Measurements from ENCODE around the gene FBXO11. TPM values are rescaled to one million over a fixed set of nuclear protein-coding genes. Genes with fewer than 3 reads are reported as not detected.
A peak's percentile ranks its signal among the peaks of the same experiment; 100 is the strongest.

The FBXO11 gene
- total and polyA plus RNA-seq, 2 donors (not counting 1 experiment from before 2014, with no cell fraction given) = 37.7 to 81.6 TPM

GRCh38 chr2:47771211-47771610 lies 135.1 kb downstream of the FBXO11 start:
- Histone ChIP-seq H4K20me1 (ENCODE audit: control insufficient read depth, extremely low read depth, insufficient read depth, low read length) (no peaks in the 10 kb centered on the region), H3K27ac (ENCODE audit: insufficient read depth, low read length) (peak overlapping the region; percentile 54), H3K36me3 (ENCODE audit: control insufficient read depth, insufficient read depth, low read length) (no peaks in the 10 kb centered on the region), H3K9ac (ENCODE audit: insufficient read depth, low read length) (no peak overlapping the region), H3K4me3 (replicated peaks in 1 of 4; ENCODE audit: control extremely low read depth in 1 of 4, insufficient read depth in 1 of 4, low read depth in 3 of 4, low read length in 4 of 4) (no peak overlapping the region), H3K9me3 (ENCODE audit: control insufficient read depth, insufficient read depth, low read depth, low read length) (no peaks in the 10 kb centered on the region), H2AFZ (ENCODE audit: low read length) (peak overlapping the region; percentile 55), H3K4me1 (ENCODE audit: control insufficient read depth, extremely low read depth, insufficient read depth, low read length) (no peaks in the 10 kb centered on the region), H3K27me3 (ENCODE audit: control insufficient read depth, insufficient read depth, low read length) (no peaks in the 10 kb centered on the region), H3K79me2 (ENCODE audit: control insufficient read depth, insufficient read depth, low read length) (no peaks in the 10 kb centered on the region), H3K4me2 (ENCODE audit: extremely low read depth, insufficient read depth, low read length) (no peak overlapping the region)
- DNase-seq (ENCODE audit: low read depth in 2 of 2) = peak; percentile 96 to 98
- no peak for TF ChIP-seq EZH2 (IDR thresholded peaks at IDR 0.05; ENCODE audit: low read length, missing control alignments)
- no peak for TF ChIP-seq CTCF (conservative IDR thresholded peaks at IDR 0.05 in 1 of 2, IDR thresholded peaks at IDR 0.05 in 1 of 2; ENCODE audit: low read depth in 1 of 2, low read length in 2 of 2)

- no peaks in the 10 kb centered on the region for H4K20me1 ChIP-seq (ENCODE audit: control insufficient read depth, extremely low read depth, insufficient read depth, low read length)
- no peaks in the 10 kb centered on the region for H3K4me1 ChIP-seq (ENCODE audit: control insufficient read depth, extremely low read depth, insufficient read depth, low read length)
- no peak overlapping the region for H3K4me3 ChIP-seq (replicated peaks in 1 of 4; ENCODE audit: control extremely low read depth in 1 of 4, insufficient read depth in 1 of 4, low read depth in 3 of 4, low read length in 4 of 4)
- TF ChIP-seq EZH2 (IDR thresholded peaks at IDR 0.05; ENCODE audit: low read length, missing control alignments) (no peak), CTCF (conservative IDR thresholded peaks at IDR 0.05 in 1 of 2, IDR thresholded peaks at IDR 0.05 in 1 of 2; ENCODE audit: low read depth in 1 of 2, low read length in 2 of 2) (no peak)
- H2AFZ ChIP-seq (ENCODE audit: low read length) = no peak overlapping the region
- H3K9me3 ChIP-seq (ENCODE audit: control insufficient read depth, insufficient read depth, low read depth, low read length) = no peaks in the 10 kb centered on the region
- no peak overlapping the region for H3K27ac ChIP-seq (ENCODE audit: insufficient read depth, low read length)
- H3K9ac ChIP-seq (ENCODE audit: insufficient read depth, low read length) = no peak overlapping the region
- no peak for DNase-seq (ENCODE audit: low read depth in 2 of 2)
- H3K36me3 ChIP-seq (ENCODE audit: control insufficient read depth, insufficient read depth, low read length) = no peaks in the 10 kb centered on the region
- no peaks in the 10 kb centered on the region for H3K79me2 ChIP-seq (ENCODE audit: control insufficient read depth, insufficient read depth, low read length)
- H3K27me3 ChIP-seq (ENCODE audit: control insufficient read depth, insufficient read depth, low read length) = peaks cover 4% of the 10 kb centered on the region
- no peak overlapping the region for H3K4me2 ChIP-seq (ENCODE audit: extremely low read depth, insufficient read depth, low read length)
Observed at GRCh38 chr2:47769318-47769717, 137.0 kb downstream of the FBXO11 start.

- peak; percentile 27 to 48 for DNase-seq (ENCODE audit: low read depth in 2 of 2)
- H3K4me3 ChIP-seq (replicated peaks in 1 of 4; ENCODE audit: control extremely low read depth in 1 of 4, insufficient read depth in 1 of 4, low read depth in 3 of 4, low read length in 4 of 4) = peak overlapping the region in 1 of 4 experiments; percentile 40
- no peaks in the 10 kb centered on the region for H4K20me1 ChIP-seq (ENCODE audit: control insufficient read depth, extremely low read depth, insufficient read depth, low read length)
- TF ChIP-seq EZH2 (IDR thresholded peaks at IDR 0.05; ENCODE audit: low read length, missing control alignments) (no peak), CTCF (conservative IDR thresholded peaks at IDR 0.05 in 1 of 2, IDR thresholded peaks at IDR 0.05 in 1 of 2; ENCODE audit: low read depth in 1 of 2, low read length in 2 of 2) (peak; percentile 91 to 94)
- peaks cover 4% of the 10 kb centered on the region for H3K27me3 ChIP-seq (ENCODE audit: control insufficient read depth, insufficient read depth, low read length)
- H3K27ac ChIP-seq (ENCODE audit: insufficient read depth, low read length) = no peak overlapping the region
- no peak overlapping the region for H3K9ac ChIP-seq (ENCODE audit: insufficient read depth, low read length)
- H3K79me2 ChIP-seq (ENCODE audit: control insufficient read depth, insufficient read depth, low read length) = no peaks in the 10 kb centered on the region
- H2AFZ ChIP-seq (ENCODE audit: low read length) = no peak overlapping the region
- H3K4me1 ChIP-seq (ENCODE audit: control insufficient read depth, extremely low read depth, insufficient read depth, low read length) = no peaks in the 10 kb centered on the region
- no peaks in the 10 kb centered on the region for H3K9me3 ChIP-seq (ENCODE audit: control insufficient read depth, insufficient read depth, low read depth, low read length)
- no peaks in the 10 kb centered on the region for H3K36me3 ChIP-seq (ENCODE audit: control insufficient read depth, insufficient read depth, low read length)
- no peak overlapping the region for H3K4me2 ChIP-seq (ENCODE audit: extremely low read depth, insufficient read depth, low read length)
Observed at GRCh38 chr2:47767880-47768609, 138.3 kb downstream of the FBXO11 start.

All from fibroblast of lung (primary cell).